Caco-2 (cell line): ENCODE data around the gene CTNNB1. TPM values are rescaled to one million over a fixed set of nuclear protein-coding genes. Genes with fewer than 3 reads are reported as not detected.

ENCODE experiments used
- BruUV-seq: library from RNA; stranded (reverse); fragments of 400-500 nt; replicated peaks from 2 replicates; lab custom pipeline; 2021; lab: Mats Ljungman, UMichigan
- CTCF ChIA-PET: fragments of 300-600 bp; sonication (Branson Sonifier 250); formaldehyde crosslinking; loops from one replicate; lab custom pipeline; 2022; ENCODE audit warnings: antibody characterized with exemption; lab: Charles Lee
- POLR2A ChIA-PET: fragments of 300-600 bp; sonication (Branson Sonifier 250); formaldehyde crosslinking; loops from one replicate; lab custom pipeline; 2022; ENCODE audit warnings: antibody characterized with exemption; lab: Charles Lee
- DNase-seq, 2 experiments: peaks; one replicate each; pipeline versions ENCODE4 v3.0.0 to v3.0.0-alpha.2; 2020 to 2022
- H3K27me3 ChIP-seq: replicated peaks from 2 replicates; pipeline ENCODE4 v1.6.0; 2011; ENCODE audit warnings: low read length; ENCODE audit not compliant: control insufficient read depth, insufficient read depth
- H3K36me3 ChIP-seq: 2 replicates; pipeline ENCODE4 v1.5.1; 2011; ENCODE audit warnings: low read length; ENCODE audit not compliant: control insufficient read depth, insufficient read depth
- H3K4me1 ChIP-seq: fragments of 250-450 bp; sonication (Bioruptor Pico); 2 replicates; pipeline ENCODE4 v1.5.1; 2020; ENCODE audit warnings: mild to moderate bottlenecking
- H3K4me3 ChIP-seq: 2 replicates; pipeline ENCODE4 v1.5.1; 2011; ENCODE audit warnings: low read depth, mild to moderate bottlenecking, control low read depth, low read length
- H3K9me3 ChIP-seq: fragments of 250-450 bp; sonication (Bioruptor Pico); 2 replicates; pipeline ENCODE4 v1.5.1; 2020; ENCODE audit warnings: mild to moderate bottlenecking, moderate library complexity
- H3K27ac Mint-ChIP-seq: one replicate; pipeline ENCODE4 v1.8.0; 2022; ENCODE audit warnings: mixed read lengths; ENCODE audit not compliant: unreplicated experiment
- H3K27me3 Mint-ChIP-seq: one replicate; pipeline ENCODE4 v1.8.0; 2022; ENCODE audit warnings: mixed read lengths; ENCODE audit not compliant: insufficient read depth, unreplicated experiment
- H3K36me3 Mint-ChIP-seq: one replicate; pipeline ENCODE4 v1.8.0; 2022; ENCODE audit warnings: mild to moderate bottlenecking, mixed read lengths; ENCODE audit not compliant: insufficient read depth, unreplicated experiment
- H3K4me1 Mint-ChIP-seq: one replicate; pipeline ENCODE4 v1.8.0; 2022; ENCODE audit warnings: low read depth, mixed read lengths; ENCODE audit not compliant: unreplicated experiment
- H3K4me3 Mint-ChIP-seq: one replicate; pipeline ENCODE4 v1.8.0; 2022; ENCODE audit warnings: mild to moderate bottlenecking, moderate library complexity, mixed read lengths; ENCODE audit not compliant: unreplicated experiment
- H3K9me3 Mint-ChIP-seq: one replicate; pipeline ENCODE4 v1.8.0; 2022; ENCODE audit warnings: mixed read lengths; ENCODE audit not compliant: unreplicated experiment
- CTCF ChIP-seq, 2 experiments: fragments of 200-600 bp in 1 of 2; IDR thresholded peaks; 1 replicate in 1 of 2; 2 replicates in 1 of 2; pipeline versions ENCODE4 v1.5.1 to v1.8.0; 2011 to 2022; ENCODE audit warnings: antibody characterized with exemption in 1 of 2, control low read depth in 1 of 2, inconsistent platforms in 1 of 2, low read depth in 1 of 2, low read length in 1 of 2, mild to moderate bottlenecking in 1 of 2, moderate library complexity in 1 of 2; ENCODE audit not compliant: insufficient read depth in 1 of 2, severe bottlenecking in 1 of 2, unreplicated experiment in 1 of 2
- intact Hi-C: fragments of 100-400 bp; cut with micrococcal nuclease; formaldehyde crosslinking; loops from one replicate; pipeline ENCODE4 v1.10.0; 2022; ENCODE audit not compliant: unreplicated experiment
- total RNA-seq: library from RNA; stranded (reverse); gene quantifications from 2 replicates; pipeline ENCODE4 v1.2.3, GENCODE V29; 2022

The CTNNB1 gene
- total RNA-seq, 1 experiment from 2014 or later: 206 TPM

- peaks cover 11% of the 10 kb centered on the region for H3K36me3 Mint-ChIP-seq
- Histone ChIP-seq H3K36me3 (no peaks in the 10 kb centered on the region; the same call in 1 of the 2 replicates), H3K27me3 (no peaks in the 10 kb centered on the region), H3K9me3 (no peaks in the 10 kb centered on the region), H3K4me1 (peaks cover 37% of the 10 kb centered on the region), H3K4me3 (no peak overlapping the region)
- ChIA-PET POLR2A (no interaction called here), CTCF (no interaction called here)
- H3K4me3 Mint-ChIP-seq: no peak overlapping the region
- TF ChIP-seq CTCF (IDR thresholded peaks at IDR 0.05; ENCODE audit: insufficient read depth in 1 of 2, low read depth in 1 of 2, low read length in 1 of 2, severe bottlenecking in 1 of 2, unreplicated experiment in 1 of 2): no peak
- H3K4me1 Mint-ChIP-seq: peaks cover 32% of the 10 kb centered on the region
- no peak for DNase-seq
- no peak overlapping the region for H3K27ac Mint-ChIP-seq
- no peaks in the 10 kb centered on the region for H3K27me3 Mint-ChIP-seq
- no peaks in the 10 kb centered on the region for H3K9me3 Mint-ChIP-seq
- BruUV-seq: no TSS peak
- intact Hi-C loops: loop anchor here (10.0 kb wide), 2 partner anchors 484 to 884 kb away; no protein-coding TSS in a partner anchor
Measured at GRCh38 chr3:41208507-41209220, 9.4 kb downstream of the CTNNB1 start.

GRCh38 chr3:41209646-41210045, 10.3 kb downstream of the CTNNB1 start:
- Mint-ChIP-seq H3K27ac (no peak overlapping the region), H3K36me3 (peaks cover 11% of the 10 kb centered on the region), H3K4me3 (no peak overlapping the region), H3K27me3 (no peaks in the 10 kb centered on the region), H3K4me1 (peaks cover 30% of the 10 kb centered on the region), H3K9me3 (no peaks in the 10 kb centered on the region)
- Histone ChIP-seq H3K9me3 (no peaks in the 10 kb centered on the region), H3K4me3 (no peak overlapping the region), H3K4me1 (peaks cover 29% of the 10 kb centered on the region), H3K27me3 (no peaks in the 10 kb centered on the region), H3K36me3 (no peaks in the 10 kb centered on the region; the same call in 1 of the 2 replicates)
- POLR2A ChIA-PET: no interaction called here
- intact Hi-C loops: loop anchor here (10.0 kb wide), 2 partner anchors 485 to 885 kb away; no protein-coding TSS in a partner anchor
- DNase-seq: no peak
- CTCF ChIA-PET: no interaction called here
- no peak for TF ChIP-seq CTCF (IDR thresholded peaks at IDR 0.05; ENCODE audit: insufficient read depth in 1 of 2, low read depth in 1 of 2, low read length in 1 of 2, severe bottlenecking in 1 of 2, unreplicated experiment in 1 of 2)
- BruUV-seq: no TSS peak

- H3K27ac Mint-ChIP-seq: no peak overlapping the region
- no peaks in the 10 kb centered on the region for H3K9me3 ChIP-seq
- H3K27me3 ChIP-seq: no peaks in the 10 kb centered on the region
- H3K4me1 ChIP-seq: peaks cover 30% of the 10 kb centered on the region
- peaks cover 11% of the 10 kb centered on the region for H3K36me3 Mint-ChIP-seq
- no peak for DNase-seq
- H3K36me3 ChIP-seq: no peaks in the 10 kb centered on the region
- POLR2A ChIA-PET: no interaction called here
- no peaks in the 10 kb centered on the region for H3K27me3 Mint-ChIP-seq
- intact Hi-C loops: no loop called here
- H3K4me3 Mint-ChIP-seq: no peak overlapping the region
- H3K9me3 Mint-ChIP-seq: no peaks in the 10 kb centered on the region
- BruUV-seq: no TSS peak
- H3K4me3 ChIP-seq: no peak overlapping the region
- CTCF ChIA-PET: no interaction called here
- no peak for TF ChIP-seq CTCF (IDR thresholded peaks at IDR 0.05; ENCODE audit: insufficient read depth in 1 of 2, low read depth in 1 of 2, low read length in 1 of 2, severe bottlenecking in 1 of 2, unreplicated experiment in 1 of 2)
- H3K4me1 Mint-ChIP-seq: peaks cover 35% of the 10 kb centered on the region
Measured at GRCh38 chr3:41210966-41211365, 11.7 kb downstream of the CTNNB1 start.
